Omental fat pad (tissue), 4 donors: ENCODE data around the gene VAC14. TPM values are rescaled to one million over a fixed set of nuclear protein-coding genes. Genes with fewer than 3 reads are reported as not detected.

Experiments used
- ATAC-seq: fragments of 150-250 bp; one replicate; pipeline ENCODE4 v1.9.1; 2016; ENCODE audit warnings: mild to moderate bottlenecking, moderate library complexity; ENCODE audit not compliant: low FRiP score
- DNase-seq: peaks from one replicate; pipeline ENCODE4 v3.0.0-alpha.2; 2019; ENCODE audit warnings: low spot score
- total RNA-seq, 4 donors: library from RNA; depleted of rRNA; stranded (reverse); fragments of >200 nt; gene quantifications; one replicate each; pipeline ENCODE4 v1.1.0, GENCODE V29; 2016
- TF ChIP-seq, protein P1 (sequence below), 3 donors: fragments of 450-650 bp; IDR thresholded peaks; one replicate each; pipeline ENCODE4 v1.5.1; 2016 to 2017; ENCODE audit warnings: antibody characterized with exemption in 3 of 3, mild to moderate bottlenecking in 3 of 3, moderate library complexity in 2 of 3

The VAC14 gene
- total RNA-seq, 4 donors from 2014 or later = 24.0 to 44.1 (median 35.0) TPM

DNA sequence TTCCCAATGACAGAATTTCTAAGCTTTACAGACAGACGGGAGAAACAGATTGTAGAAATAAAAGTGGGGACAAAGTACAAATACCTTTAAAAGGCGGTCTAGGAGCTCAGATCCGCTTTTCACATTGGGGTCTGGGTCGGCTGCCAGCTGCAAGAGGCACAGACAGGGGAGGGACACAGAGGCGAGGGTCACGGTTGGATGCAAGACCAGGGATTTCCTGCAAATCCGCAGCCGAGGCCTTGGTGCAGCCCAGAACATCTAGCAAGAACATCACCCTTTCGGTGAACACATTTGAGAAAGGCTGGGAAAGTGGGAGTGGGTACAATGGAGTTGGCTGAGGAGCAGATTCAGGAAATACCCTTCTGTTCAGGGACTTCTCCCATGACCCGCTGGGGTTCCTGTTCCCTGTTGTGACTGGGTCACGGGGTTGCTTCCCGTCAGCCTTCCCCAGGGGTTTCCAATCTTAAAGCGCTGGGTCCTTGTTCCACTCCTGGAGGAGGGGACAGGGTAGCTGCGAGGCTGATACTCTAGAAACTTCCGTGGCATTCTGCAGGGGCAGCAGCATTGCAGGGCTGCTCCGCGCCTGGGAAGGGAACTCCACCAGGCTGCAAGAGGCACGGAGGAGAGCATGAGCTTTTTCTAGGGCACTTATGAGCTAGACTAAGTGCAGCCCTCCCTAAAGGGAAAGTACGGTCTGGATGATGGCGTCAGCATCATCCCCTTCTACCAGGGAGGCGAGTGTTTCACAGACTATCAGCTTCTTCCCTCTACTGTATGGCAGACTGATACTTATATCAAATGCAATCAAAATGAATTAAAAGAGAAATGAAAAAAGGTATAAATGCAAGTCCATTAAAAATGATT, 16.0 kb downstream of the VAC14 start:
- no peak for DNase-seq
- TF ChIP-seq, protein P1, sequence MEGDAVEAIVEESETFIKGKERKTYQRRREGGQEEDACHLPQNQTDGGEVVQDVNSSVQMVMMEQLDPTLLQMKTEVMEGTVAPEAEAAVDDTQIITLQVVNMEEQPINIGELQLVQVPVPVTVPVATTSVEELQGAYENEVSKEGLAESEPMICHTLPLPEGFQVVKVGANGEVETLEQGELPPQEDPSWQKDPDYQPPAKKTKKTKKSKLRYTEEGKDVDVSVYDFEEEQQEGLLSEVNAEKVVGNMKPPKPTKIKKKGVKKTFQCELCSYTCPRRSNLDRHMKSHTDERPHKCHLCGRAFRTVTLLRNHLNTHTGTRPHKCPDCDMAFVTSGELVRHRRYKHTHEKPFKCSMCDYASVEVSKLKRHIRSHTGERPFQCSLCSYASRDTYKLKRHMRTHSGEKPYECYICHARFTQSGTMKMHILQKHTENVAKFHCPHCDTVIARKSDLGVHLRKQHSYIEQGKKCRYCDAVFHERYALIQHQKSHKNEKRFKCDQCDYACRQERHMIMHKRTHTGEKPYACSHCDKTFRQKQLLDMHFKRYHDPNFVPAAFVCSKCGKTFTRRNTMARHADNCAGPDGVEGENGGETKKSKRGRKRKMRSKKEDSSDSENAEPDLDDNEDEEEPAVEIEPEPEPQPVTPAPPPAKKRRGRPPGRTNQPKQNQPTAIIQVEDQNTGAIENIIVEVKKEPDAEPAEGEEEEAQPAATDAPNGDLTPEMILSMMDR (IDR thresholded peaks at IDR 0.05) = no peak

DNA sequence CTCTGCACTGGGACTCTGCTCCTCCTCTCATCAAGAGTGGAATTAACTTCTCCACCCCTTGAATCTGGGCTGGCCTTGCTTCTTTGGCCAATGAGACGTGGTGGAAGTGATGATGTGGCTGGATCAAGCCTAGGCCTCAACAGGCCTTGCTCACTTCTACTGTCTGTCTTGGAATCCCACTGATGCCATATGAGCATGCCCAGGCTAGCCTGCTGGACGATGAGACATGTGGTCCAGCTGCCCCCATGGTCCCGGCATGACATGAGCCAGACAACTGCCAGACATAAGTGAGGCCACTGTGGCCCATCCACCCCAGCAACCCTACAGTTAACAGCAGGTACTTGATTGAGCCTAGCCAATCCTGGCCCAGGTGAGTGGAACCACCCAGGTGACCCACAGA, 18.7 kb downstream of the VAC14 start:
- DNase-seq = no peak
- ATAC-seq = no peak
- TF ChIP-seq, protein P1 (IDR thresholded peaks at IDR 0.05) = no peak

More for the DNA sequence above, 16.0 kb downstream of the VAC14 start:
- no peak for ATAC-seq

DNA sequence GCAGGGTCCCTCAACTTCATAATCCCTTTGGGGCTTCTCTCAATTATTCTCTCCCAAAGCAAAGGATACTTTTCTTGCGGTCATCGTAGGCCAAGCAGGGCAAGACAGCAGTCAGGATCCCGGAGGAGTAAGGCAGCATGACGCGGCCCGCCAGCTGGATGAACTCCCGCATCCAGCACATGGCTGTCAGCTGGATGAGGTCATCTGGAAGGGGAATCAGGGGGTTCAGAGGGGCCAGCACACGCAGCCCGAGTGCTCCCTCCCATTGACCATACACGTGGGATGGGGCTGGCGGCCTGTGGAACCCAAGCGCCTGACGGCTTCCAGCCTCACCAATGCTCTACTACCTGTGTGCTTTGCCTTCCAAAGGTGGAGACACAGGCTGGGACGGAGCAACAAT, 19.2 kb downstream of the VAC14 start:
- no peak for DNase-seq
- TF ChIP-seq, protein P1 (IDR thresholded peaks at IDR 0.05) = no peak
- ATAC-seq = no peak

DNA sequence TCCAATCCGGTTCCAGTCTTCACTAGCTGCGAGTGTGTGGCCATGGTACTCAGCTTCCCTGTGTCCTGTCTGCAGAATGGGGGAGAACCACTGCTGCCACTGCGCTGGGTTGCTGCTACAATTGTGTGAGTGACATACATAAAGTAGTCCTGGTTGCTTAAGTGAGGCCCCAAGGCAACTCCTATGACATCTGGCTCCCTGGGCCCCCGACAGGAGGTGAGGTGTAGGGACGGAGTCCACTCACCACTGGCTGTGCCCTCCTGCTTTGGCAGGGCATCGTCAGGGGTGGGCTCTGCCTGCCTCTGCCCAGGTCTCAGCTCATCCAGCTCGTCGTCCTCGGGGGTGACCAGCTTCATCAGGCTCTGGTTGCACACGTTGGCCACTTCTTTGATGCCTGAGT, 20.4 kb downstream of the VAC14 start:
- no peak for ATAC-seq
- TF ChIP-seq, protein P1 (IDR thresholded peaks at IDR 0.05) = no peak
- no peak for DNase-seq

- no peak for ATAC-seq
- no peak for DNase-seq
- TF ChIP-seq, protein P1 (IDR thresholded peaks at IDR 0.05) = no peak
Observed at GRCh38 chr16:70779361-70779760, 21.6 kb downstream of the VAC14 start.

DNA sequence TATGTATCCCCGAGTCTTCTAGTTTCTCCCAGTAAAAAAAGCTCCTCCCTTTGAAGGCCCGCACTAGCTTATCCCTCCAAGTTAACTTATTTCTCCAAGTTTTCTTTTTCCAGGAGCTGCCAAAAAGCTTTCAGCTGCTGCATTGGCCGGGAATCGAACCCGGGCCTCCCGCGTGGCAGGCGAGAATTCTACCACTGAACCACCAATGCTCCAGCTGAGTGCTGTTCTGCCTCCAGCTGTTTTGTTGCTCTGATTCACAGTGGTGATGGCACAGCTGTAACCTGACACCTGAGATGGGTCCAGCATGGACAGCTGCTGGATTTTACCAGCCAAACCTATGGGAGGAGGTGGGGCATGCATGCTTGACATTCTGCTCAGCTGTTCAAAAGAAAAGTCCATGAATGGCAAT, 22.1 kb downstream of the VAC14 start:
- TF ChIP-seq, protein P1 (IDR thresholded peaks at IDR 0.05) = no peak
- ATAC-seq = peak; percentile 89
- peak; percentile 86 for DNase-seq

DNA sequence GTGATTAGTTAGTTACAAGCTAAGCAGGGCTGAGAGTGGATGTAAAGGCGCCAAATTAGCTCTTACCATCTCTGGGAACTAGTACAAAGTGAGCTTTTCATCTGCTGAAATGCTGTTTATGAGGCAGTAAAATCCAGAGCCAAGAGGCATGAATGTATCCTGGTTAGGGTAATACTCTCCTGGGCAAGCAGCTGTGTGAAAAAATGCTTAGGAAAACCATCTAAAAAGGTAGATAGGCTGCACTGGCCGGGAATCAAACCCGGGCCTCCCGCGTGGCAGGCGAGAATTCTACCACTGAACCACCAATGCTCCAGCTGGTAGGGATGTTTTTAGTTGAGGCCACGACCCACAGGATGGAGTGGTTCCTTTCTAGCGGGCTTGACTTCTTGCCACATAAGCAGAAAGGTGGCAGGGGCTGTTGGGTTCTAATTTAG, 23.0 kb downstream of the VAC14 start:
- TF ChIP-seq, protein P1 (IDR thresholded peaks at IDR 0.05) = no peak
- ATAC-seq (no peak), DNase-seq (no peak)
